A549 (cell line): ENCODE measurements around the gene TPO. TPM values are rescaled to one million over a fixed set of nuclear protein-coding genes. Genes with fewer than 3 reads are reported as not detected.
A peak's percentile ranks its signal among the peaks of the same experiment; 100 is the strongest.
"Not testable (repeated sequence)": the region's sequence is repeated elsewhere in the genome, so short reads cannot be mapped to it uniquely, and the experiment has no call there.

Source experiments
- ATAC-seq, 2 experiments: fragments of 200-7000 bp in 1 of 2; fragments of >200 bp in 1 of 2; cut with Nextera tagmentation in 1 of 2; cut with Tn5 transposase in 1 of 2; 3 replicates each; pipeline versions ENCODE4 v1.8.0 to v1.9.1; 2018 to 2020; ENCODE audit warnings: mild to moderate bottlenecking in 1 of 2, moderate library complexity in 1 of 2
- CTCF ChIA-PET: fragments of 300-600 bp; sonication (Branson Sonifier 250); formaldehyde crosslinking; extraction: SDS; loops from one replicate; lab custom pipeline; 2021; ENCODE audit warnings: antibody characterized with exemption, inconsistent platforms; lab: Yijun Ruan, JAX
- POLR2A ChIA-PET: fragments of 350-600 bp; formaldehyde crosslinking; extraction: SDS; loops from one replicate; lab custom pipeline; 2021; ENCODE audit warnings: antibody characterized with exemption, inconsistent platforms; lab: Yijun Ruan, JAX
- DNase-seq, 2 experiments: peaks; one replicate each; pipeline versions ENCODE4 v3.0.0 to v3.0.0-alpha.2; 2011 to 2016; ENCODE audit warnings: low read depth in 1 of 2, low spot score in 1 of 2
- FAIRE-seq: peaks from 2 replicates; lab custom pipeline; 2011; peaks lifted over from hg19 to GRCh38; lab: Jason Lieb, UNC
- H3K27ac ChIP-seq, 2 experiments: fragments of >200 bp; sonication (Bioruptor Twin); formaldehyde crosslinking; 3 replicates each; pipeline ENCODE4 v1.5.1; 2016 to 2017
- H3K4me1 ChIP-seq: fragments of >200 bp; sonication (Bioruptor Twin); formaldehyde crosslinking; 3 replicates; pipeline ENCODE4 v1.6.1; 2016
- H3K4me2 ChIP-seq: fragments of >200 bp; sonication (Bioruptor Twin); formaldehyde crosslinking; 3 replicates; pipeline ENCODE4 v1.6.1; 2016
- H3K4me3 ChIP-seq: fragments of >200 bp; sonication (Bioruptor Twin); formaldehyde crosslinking; 3 replicates; pipeline ENCODE4 v1.5.1; 2016
- H3K9me3 ChIP-seq: fragments of >200 bp; sonication (Bioruptor Twin); formaldehyde crosslinking; 3 replicates; pipeline ENCODE4 v1.6.1; 2016
- ESRRA ChIP-seq: fragments of 150-350 bp; IDR thresholded peaks from 2 replicates; pipeline ENCODE4 v1.6.1; 2014; ENCODE audit warnings: mild to moderate bottlenecking, low read length, borderline replicate concordance
- FOSB ChIP-seq: fragments of 250-450 bp; sonication (Bioruptor Pico); IDR thresholded peaks from 2 replicates; pipeline ENCODE4 v1.5.0; 2020; ENCODE audit warnings: mild to moderate bottlenecking, moderate library complexity
- GATA3 ChIP-seq: IDR thresholded peaks from 2 replicates; pipeline ENCODE4 v1.6.1; 2012; ENCODE audit warnings: borderline replicate concordance
- HOXB5 ChIP-seq: fragments of 250-450 bp; sonication (Bioruptor Pico); IDR thresholded peaks from 2 replicates; pipeline ENCODE4 v1.5.0; 2020; ENCODE audit warnings: mild to moderate bottlenecking, moderate library complexity
- JUN ChIP-seq, 2 experiments: fragments of >200 bp; sonication (Bioruptor Twin); formaldehyde crosslinking; IDR thresholded peaks; 2 replicates in 1 of 2; 3 replicates in 1 of 2; pipeline ENCODE4 v1.6.1; 2016 to 2017
- JUNB ChIP-seq: fragments of >200 bp; sonication (Bioruptor Twin); formaldehyde crosslinking; IDR thresholded peaks from 2 replicates; pipeline ENCODE4 v1.6.1; 2016
- MAFK ChIP-seq: fragments of 450-650 bp; IDR thresholded peaks from 2 replicates; pipeline ENCODE4 v1.6.1; 2014; ENCODE audit not compliant: partially characterized antibody
- NFE2L2 ChIP-seq: fragments of 150-350 bp; conservative IDR thresholded peaks from 2 replicates; pipeline ENCODE4 v1.6.1; 2014; ENCODE audit warnings: low read length
- PHF8 ChIP-seq: fragments of 200-600 bp; sonication (generic); IDR thresholded peaks from 2 replicates; pipeline ENCODE4 v1.6.1; 2016; ENCODE audit warnings: low read depth, mild to moderate bottlenecking, antibody characterized with exemption, moderate library complexity, borderline replicate concordance
- RAD21 ChIP-seq, 2 experiments: fragments of >200 bp in 1 of 2; sonication (Bioruptor Twin) in 1 of 2; formaldehyde crosslinking in 1 of 2; IDR thresholded peaks in 1 of 2; conservative IDR thresholded peaks in 1 of 2; 2 replicates in 1 of 2; 3 replicates in 1 of 2; pipeline ENCODE4 v1.6.1; 2012 to 2018; ENCODE audit warnings: inconsistent platforms in 1 of 2
- RFX5 ChIP-seq: fragments of 450-650 bp; IDR thresholded peaks from 2 replicates; pipeline ENCODE4 v1.7.1; 2014; ENCODE audit warnings: antibody characterized with exemption, mild to moderate bottlenecking, moderate library complexity
- ZC3H11A ChIP-seq: fragments of 450-650 bp; IDR thresholded peaks from 2 replicates; pipeline ENCODE4 v1.6.1; 2014; ENCODE audit warnings: antibody characterized with exemption, mild to moderate bottlenecking
- ZFP36 ChIP-seq: fragments of 450-650 bp; IDR thresholded peaks from 2 replicates; pipeline ENCODE4 v1.6.1; 2014; ENCODE audit warnings: borderline replicate concordance; ENCODE audit not compliant: partially characterized antibody
- ZNF302 ChIP-seq: fragments of 250-450 bp; sonication (Bioruptor Pico); IDR thresholded peaks from 2 replicates; pipeline ENCODE4 v1.9.0; 2021; ENCODE audit warnings: inconsistent platforms, mild to moderate bottlenecking, moderate library complexity
- ZSCAN20 ChIP-seq: fragments of 250-450 bp; sonication (Bioruptor Pico); IDR thresholded peaks from 2 replicates; pipeline ENCODE4 v1.8.0; 2022; ENCODE audit warnings: mild to moderate bottlenecking, moderate library complexity
- WGBS: methylation state at CpG from one replicate; pipeline ENCODE4 v1.1.6; 2017; ENCODE audit errors: missing lambda C conversion rate; 5-methylcytosine and 5-hydroxymethylcytosine counted together
- polyA plus RNA-seq, 4 experiments: library from polyadenylated mRNA; depleted of rRNA in 3 of 4; stranded (reverse); fragments of >200 nt; fragmentation: RNase III in 1 of 4; extraction: RNeasy Plus Mini Kit Qiagen cat#74134 plus additional on column Dnase treatment in 1 of 4; gene quantifications; 2 replicates in 3 of 4; 3 replicates in 1 of 4; pipeline ENCODE4 v1.2.3, GENCODE V29; 2011 to 2017
- TF ChIP-seq, protein P1 (sequence below): fragments of 250-450 bp; sonication (Bioruptor Pico); IDR thresholded peaks from 2 replicates; pipeline ENCODE4 v1.5.0; 2021; ENCODE audit warnings: mild to moderate bottlenecking, moderate library complexity, borderline replicate concordance
- TF ChIP-seq, protein P2 (sequence below): fragments of 450-650 bp; IDR thresholded peaks from 2 replicates; pipeline ENCODE4 v1.6.1; 2014; ENCODE audit warnings: antibody characterized with exemption

The TPO gene
- polyA plus RNA-seq, 2 of the 4 experiments (the other 2 are of a cell fraction), result 0.05 TPM; not detected in 1

DNA sequence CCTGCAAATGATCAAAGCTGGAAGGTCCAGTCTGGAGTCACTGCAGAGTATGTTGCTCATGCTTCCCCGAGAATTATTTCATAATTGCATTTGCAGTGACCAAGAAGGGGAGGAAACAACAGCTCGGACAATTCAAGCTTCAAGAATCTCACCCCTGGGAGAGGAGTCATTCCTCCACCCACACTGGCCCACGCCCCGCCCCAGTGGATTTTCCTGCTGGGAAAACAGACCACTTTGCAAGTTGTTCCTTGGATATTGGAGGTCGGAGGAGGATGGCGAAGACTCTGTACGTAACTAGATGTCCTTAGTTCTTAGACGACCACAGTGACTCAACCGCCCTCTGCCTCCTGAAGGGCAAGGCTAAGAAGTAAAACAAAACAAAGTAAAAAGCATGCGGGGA lies 159.4 kb downstream of the TPO start:
- Histone ChIP-seq H3K4me1 (no peaks in the 10 kb centered on the region), H3K4me3 (no peak overlapping the region), H3K4me2 (no peak overlapping the region), H3K9me3 (peaks cover 6% of the 10 kb centered on the region; the same call in 2 of the 3 replicates), H3K27ac (no peak overlapping the region)
- no peak for FAIRE-seq
- no peak for DNase-seq
- POLR2A ChIA-PET, result no interaction called here
- CTCF ChIA-PET, result interaction anchor here (0.6 to 1.1 kb wide), 4 partner anchors 11 to 618 kb away, joined by 3 read pairs; no protein-coding TSS in a partner anchor
- WGBS, result 38% methylated on average over 10 of the region's 10 CpGs
- no peak for TF ChIP-seq NFE2L2
- no peak for TF ChIP-seq JUNB
- TF ChIP-seq RAD21 (conservative IDR thresholded peaks at IDR 0.05 in 1 of 2, IDR thresholded peaks at IDR 0.05 in 1 of 2), result no peak
- no peak for TF ChIP-seq FOSB (CRISPR knock-in tag)
- TF ChIP-seq JUN (IDR thresholded peaks at IDR 0.05), result no peak
- TF ChIP-seq GATA3, result no peak
- no peak for TF ChIP-seq ZSCAN20 (CRISPR knock-in tag)
- TF ChIP-seq ZFP36, result no peak
- no peak for TF ChIP-seq ESRRA
- no peak for ATAC-seq

DNA sequence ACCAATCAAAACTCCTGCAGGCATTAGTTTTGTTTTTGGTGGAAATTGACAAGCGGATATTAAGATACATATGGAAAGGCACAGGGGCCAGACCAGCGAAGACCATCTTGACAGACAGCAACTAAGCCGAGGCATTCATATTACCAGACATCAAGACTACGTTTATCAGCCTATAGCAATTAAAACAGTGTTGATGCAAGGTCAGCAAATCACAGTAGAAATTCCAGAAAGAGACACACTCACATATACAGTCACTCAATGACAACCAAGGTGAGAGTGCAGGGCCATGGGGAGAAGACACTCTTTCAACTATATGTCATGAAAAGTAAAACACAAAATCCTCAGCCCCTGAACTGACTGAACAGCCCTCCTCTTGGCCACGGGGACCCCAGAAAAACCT lies 164.6 kb downstream of the TPO start:
- 24% methylated on average over 5 of the region's 5 CpGs for WGBS
- Histone ChIP-seq H3K4me2 (no peak overlapping the region), H3K4me1 (no peaks in the 10 kb centered on the region), H3K9me3 (no peaks in the 10 kb centered on the region), H3K4me3 (no peak overlapping the region), H3K27ac (no peak overlapping the region)
- DNase-seq (no peak), FAIRE-seq (no peak), ATAC-seq (no peak)
- TF ChIP-seq ZNF302 (CRISPR knock-in tag) (no peak), MAFK (peak; percentile 81), NFE2L2 (no peak), HOXB5 (CRISPR knock-in tag) (no peak)
- ChIA-PET CTCF (no interaction called here), POLR2A (no interaction called here)

DNA sequence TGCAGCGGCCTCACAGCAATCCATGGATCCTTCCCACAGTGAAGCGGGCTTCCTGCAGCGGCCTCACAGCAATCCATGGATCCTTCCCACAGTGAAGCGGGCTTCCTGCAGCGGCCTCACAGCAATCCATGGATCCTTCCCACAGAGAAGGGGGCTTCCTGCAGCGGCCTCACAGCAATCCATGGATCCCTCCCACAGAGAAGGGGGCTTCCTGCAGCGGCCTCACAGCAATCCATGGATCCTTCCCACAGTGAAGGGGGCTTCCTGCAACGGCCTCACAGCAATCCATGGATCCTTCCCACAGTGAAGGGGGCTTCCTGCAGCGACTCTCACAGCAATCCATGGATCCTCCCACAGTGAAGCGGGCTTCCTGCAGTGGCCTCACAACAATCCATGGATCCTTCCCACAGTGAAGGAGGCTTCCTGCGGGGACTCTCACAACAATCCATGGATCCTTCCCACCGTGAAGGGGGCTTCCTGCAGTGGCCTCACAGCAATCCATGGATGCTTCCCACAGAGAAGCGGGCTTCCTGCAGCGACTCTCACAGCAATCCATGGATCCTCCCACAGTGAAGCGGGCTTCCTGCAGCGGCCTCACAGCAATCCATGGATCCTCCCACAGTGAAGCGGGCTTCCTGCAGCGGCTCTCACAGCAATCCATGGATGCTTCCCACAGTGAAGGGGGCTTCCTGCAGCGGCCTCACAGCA lies 168.1 kb downstream of the TPO start:
- H3K4me1 ChIP-seq, POLR2A ChIA-PET, DNase-seq, H3K27ac ChIP-seq, H3K9me3 ChIP-seq, H3K4me3 ChIP-seq, ATAC-seq, FAIRE-seq, H3K4me2 ChIP-seq: not testable (repeated sequence)
- CTCF ChIA-PET, result interaction anchor here (1.6 kb wide), 1 partner anchor 10 kb away, joined by 6 read pairs; no protein-coding TSS in a partner anchor
- WGBS, result 51% methylated on average over 15 of the region's 19 CpGs

DNA sequence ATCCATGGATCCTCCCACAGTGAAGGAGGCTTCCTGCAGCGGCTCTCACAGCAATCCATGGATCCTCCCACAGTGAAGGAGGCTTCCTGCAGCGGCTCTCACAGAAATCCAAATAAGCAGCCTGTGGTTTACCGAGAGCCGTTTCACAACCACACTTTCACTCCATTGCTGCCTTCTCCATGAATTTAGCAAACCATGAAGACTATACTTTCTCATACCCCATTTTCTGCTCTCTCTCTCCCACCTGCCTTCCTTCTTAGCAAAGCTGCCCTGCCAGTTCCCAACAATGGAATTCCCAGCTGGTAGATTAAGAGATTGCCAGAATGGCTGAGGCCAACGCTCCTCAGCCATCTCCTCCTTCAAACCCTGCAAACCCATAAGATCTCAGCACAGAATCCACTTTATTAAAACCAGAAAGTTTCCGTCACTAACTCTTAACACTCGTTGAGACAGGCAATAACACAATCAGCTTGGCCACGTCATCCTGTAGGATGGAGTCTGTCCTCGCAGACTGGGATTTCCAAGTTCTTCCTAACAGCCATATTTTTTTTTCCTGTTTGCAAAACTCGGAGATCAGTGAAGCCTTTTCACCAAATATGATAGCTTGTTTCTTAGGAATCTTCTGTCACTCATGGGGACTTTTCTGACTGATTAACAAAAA lies 168.8 kb downstream of the TPO start:
- DNase-seq (no peak), ATAC-seq (no peak), FAIRE-seq (no peak)
- Histone ChIP-seq H3K4me1 (no peaks in the 10 kb centered on the region), H3K4me2 (no peak overlapping the region), H3K9me3 (no peaks in the 10 kb centered on the region), H3K27ac (no peak overlapping the region), H3K4me3 (no peak overlapping the region)
- WGBS, result 45% methylated on average over 10 of the region's 10 CpGs
- ChIA-PET POLR2A (no interaction called here), CTCF (interaction anchor here (1.6 kb wide), 1 partner anchor 10 kb away, joined by 6 read pairs; no protein-coding TSS in a partner anchor)
- TF ChIP-seq, protein P1, sequence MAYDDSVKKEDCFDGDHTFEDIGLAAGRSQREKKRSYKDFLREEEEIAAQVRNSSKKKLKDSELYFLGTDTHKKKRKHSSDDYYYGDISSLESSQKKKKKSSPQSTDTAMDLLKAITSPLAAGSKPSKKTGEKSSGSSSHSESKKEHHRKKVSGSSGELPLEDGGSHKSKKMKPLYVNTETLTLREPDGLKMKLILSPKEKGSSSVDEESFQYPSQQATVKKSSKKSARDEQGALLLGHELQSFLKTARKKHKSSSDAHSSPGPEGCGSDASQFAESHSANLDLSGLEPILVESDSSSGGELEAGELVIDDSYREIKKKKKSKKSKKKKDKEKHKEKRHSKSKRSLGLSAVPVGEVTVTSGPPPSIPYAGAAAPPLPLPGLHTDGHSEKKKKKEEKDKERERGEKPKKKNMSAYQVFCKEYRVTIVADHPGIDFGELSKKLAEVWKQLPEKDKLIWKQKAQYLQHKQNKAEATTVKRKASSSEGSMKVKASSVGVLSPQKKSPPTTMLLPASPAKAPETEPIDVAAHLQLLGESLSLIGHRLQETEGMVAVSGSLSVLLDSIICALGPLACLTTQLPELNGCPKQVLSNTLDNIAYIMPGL (CRISPR knock-in tag), result no peak
- TF ChIP-seq PHF8 (no peak), RFX5 (no peak), ZC3H11A (no peak), ZFP36 (no peak), JUNB (no peak), HOXB5 (CRISPR knock-in tag) (no peak)
- TF ChIP-seq, protein P2, sequence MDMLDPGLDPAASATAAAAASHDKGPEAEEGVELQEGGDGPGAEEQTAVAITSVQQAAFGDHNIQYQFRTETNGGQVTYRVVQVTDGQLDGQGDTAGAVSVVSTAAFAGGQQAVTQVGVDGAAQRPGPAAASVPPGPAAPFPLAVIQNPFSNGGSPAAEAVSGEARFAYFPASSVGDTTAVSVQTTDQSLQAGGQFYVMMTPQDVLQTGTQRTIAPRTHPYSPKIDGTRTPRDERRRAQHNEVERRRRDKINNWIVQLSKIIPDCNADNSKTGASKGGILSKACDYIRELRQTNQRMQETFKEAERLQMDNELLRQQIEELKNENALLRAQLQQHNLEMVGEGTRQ, result no peak
